Posterior cingulate gyrus (tissue), 11 donors: ENCODE data around the gene SEPTIN8.
A peak's percentile ranks its signal among the peaks of the same experiment; 100 is the strongest.

Experiments used
- DNase-seq, 10 donors: peaks; one replicate each; pipeline versions ENCODE4 v3.0.0 to v3.0.0-alpha.2; 2020 to 2021; ENCODE audit warnings: mixed read lengths in 3 of 10
- intact Hi-C: fragments of 100-400 bp; cut with DNase I; formaldehyde crosslinking; loops from one replicate; pipeline ENCODE4 v1.15.1; 2023

Gene SEPTIN8

DNA sequence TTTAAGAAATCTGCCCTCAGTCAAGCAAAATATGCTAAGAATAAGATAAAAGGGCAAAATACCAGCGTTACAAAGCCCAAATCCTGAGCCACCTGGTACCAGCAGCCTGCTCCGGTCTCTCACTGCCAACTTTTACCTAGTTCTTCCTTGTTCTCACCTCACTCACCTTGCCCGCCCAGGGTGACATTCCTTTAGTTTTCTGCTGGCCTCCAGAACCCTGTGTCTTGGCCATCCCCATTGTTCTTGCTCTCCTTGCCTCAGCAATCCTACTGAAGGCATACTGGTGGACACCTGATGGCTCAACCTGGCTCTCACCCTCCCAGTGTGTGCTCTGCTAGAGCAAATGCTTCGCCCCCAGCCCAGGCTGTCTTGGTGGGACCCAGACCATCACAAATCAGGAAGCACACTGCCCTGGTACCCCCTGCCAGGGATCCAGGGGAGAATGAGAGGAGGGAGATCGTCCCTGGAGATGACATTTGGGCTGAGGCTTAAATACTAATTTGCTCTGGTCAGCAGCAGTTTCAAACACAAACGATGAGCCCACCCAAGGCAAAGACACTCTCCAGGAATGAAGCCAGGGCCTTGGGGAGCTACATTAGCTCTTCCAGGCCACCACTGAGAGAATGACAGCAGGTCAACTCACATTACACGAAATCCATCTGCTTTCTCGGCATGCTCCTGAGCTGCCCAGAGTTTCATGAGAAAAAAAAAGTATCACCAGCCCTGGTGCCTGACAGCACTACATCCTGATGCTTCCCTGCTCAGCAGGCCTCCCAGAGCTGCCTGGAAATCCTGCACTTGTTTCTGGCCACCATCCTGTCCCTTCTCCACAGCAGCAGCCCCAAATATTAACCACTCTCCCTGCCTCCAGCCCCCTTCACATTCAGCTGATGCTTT, 12.2 kb upstream of the SEPTIN8 start:
- intact Hi-C loops, result no loop called here
- peak in 1 of 10 donors; percentile 55 for DNase-seq

DNA sequence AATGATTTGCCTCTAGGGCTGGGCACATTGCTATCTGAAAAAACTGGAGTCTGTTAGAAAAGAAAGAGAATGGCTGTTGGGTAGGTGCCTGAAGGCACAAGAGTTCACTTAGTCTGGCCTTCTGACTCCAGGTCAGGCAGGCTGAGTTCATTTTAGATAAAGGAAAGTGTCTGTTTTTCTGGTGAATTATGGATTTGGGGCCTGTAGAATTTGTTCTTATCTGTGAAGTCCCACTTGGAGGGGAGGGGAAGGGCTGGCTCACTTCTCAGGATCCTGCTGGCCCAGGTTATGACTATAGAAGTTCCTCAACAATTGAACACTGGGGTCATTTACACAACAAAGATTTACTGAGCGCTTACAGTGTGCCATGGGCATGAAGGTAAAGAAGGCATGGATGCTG, 11.5 kb upstream of the SEPTIN8 start:
- DNase-seq, result no peak
- intact Hi-C loops, result no loop called here

DNA sequence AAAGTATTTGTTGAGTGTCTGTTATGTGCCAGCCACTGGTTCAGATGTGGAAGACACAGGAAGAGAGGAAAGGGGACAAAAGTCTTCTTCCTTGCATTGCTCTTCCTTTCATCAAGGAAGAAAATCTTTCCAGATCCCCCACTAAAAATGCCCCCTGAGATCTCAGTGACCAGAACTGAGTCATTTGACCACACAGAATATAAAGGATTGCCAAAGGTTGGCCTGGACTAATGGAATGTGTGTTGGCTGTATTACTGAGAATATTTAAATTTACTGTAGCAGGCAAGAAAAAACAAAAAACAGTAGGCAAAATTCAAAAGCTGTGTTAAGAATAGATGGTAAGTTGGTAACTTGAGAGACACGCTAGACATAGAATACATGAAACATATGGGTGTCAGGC, 10.0 kb upstream of the SEPTIN8 start:
- intact Hi-C loops, result no loop called here
- DNase-seq, result no peak

DNA sequence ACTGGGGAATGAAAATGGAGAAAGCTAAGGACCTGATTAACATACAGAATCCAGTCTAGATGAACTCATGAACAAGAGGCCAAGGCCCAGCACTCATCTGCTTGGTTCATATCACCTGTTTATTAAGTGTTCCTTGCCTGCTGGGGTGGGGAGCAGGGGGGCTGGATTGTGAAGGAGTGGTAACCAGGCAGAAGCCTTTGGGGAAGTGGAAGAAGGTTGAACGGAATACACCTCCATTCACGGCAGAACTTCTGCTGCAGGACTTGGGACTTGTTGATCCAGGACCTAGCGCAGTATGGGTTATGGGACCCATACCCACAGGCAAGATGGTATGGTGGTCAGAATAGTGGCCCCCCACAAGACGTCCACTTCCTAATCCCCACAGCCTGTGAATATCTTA, 8.8 kb upstream of the SEPTIN8 start:
- intact Hi-C loops, result no loop called here
- no peak for DNase-seq

DNA sequence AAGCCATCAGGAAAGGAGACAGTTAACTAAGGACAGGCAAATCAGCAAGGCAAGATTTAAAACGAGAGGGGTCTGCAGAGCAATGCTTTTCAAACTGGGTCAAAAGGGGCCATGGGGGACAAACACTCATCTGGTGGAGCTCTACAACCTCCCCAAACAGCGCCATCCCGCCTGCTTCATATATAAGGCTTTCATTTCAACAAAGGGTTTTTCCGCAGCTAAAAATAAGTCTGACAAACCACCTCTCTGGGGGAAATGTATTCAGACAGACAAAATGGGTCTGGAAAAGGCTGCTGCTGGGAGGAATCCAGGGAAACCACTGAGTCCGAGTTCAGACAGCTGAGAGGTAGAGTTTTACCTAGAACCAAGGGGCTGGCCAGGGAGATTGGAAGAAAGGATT, 8.3 kb upstream of the SEPTIN8 start:
- peak in 1 of 10 donors; percentile 36 for DNase-seq
- intact Hi-C loops, result no loop called here

DNA sequence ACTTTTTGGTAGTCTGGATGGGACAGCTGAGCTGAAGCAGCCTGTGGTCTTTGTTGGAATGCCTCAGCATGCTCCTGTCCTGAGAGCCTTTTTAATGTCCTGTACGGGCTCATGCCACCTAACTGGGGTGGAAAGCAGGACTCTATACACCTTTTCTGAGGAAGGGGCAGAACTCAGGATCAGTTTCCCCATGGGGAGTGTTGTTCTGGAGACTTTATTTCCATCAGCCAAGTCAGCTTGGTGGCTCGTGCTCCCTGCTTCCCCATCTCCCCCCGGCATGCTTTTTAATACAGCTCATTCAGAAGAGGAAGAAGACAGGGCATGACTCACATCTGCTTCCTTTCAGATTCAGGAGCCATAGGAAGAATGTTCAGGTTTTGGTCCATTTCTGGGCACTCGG, 5.1 kb upstream of the SEPTIN8 start:
- DNase-seq, result peak in 1 of 10 donors; percentile 66
- intact Hi-C loops, result no loop called here

DNA sequence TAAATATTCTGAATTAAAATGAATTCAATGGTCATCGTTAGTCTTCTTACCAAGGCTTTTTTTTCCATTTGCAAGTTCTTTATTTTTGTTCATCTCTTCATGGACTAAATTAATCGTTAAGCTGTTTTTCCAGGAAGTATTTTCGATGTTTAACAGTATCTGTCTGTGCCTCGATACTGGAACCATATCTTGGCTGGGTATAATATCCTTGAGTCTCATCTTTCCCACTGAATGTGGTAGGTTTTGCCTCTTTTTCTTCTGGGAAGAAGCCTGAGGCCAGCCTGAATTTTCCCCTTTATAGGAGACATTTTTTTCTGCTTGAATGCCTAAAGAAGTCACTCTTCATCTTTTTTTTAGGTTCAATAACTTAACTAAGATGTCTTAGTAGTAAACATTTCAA, 4.0 kb upstream of the SEPTIN8 start:
- intact Hi-C loops, result no loop called here
- DNase-seq, result no peak

DNA sequence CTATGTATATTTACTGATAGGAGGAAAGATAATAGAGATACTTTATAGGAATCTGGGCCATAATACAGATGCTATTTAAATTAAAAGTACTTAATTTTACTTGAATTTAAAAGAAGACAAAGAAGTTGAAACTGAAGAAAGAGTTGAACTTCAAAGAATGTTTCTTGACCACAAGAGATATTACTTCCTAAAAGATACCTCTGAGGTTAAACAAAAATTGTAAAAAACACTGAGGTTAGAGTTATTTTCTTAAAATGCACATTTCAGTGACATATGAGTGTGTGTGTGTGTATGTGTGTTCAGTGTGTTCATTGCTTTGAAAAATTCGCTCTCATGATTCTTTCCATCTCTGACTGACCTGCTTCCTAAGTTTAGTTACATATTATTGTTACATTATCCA, 3.5 kb upstream of the SEPTIN8 start:
- intact Hi-C loops, result no loop called here

DNA sequence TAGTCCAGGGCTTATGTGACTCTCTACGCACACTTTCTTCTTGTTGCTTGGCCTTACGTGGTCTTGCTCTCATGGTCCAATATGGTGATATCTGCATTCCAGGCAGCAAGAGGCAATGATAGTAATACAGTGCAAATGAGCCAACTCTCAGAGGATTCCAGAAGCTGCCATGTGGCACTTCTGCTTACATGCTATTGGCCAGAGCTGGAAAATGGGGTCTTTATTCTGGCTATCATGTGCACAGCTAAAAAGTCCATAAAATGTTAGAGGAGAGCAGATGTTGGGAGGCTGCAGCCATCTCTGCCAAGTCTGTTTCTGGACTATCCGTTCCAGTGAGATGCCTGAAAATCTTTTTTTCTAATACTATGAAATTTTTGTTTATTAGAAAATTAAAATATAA, 2.9 kb upstream of the SEPTIN8 start:
- peak in 5 of 10 donors; percentile 43 to 85 (median 68) for DNase-seq
- intact Hi-C loops, result loop anchor here (5.0 kb wide), 1 partner anchor 32 kb away; the partner anchor contains the start of gene SOWAHA

More for the DNA sequence above, 3.5 kb upstream of the SEPTIN8 start:
- DNase-seq, result no peak

DNA sequence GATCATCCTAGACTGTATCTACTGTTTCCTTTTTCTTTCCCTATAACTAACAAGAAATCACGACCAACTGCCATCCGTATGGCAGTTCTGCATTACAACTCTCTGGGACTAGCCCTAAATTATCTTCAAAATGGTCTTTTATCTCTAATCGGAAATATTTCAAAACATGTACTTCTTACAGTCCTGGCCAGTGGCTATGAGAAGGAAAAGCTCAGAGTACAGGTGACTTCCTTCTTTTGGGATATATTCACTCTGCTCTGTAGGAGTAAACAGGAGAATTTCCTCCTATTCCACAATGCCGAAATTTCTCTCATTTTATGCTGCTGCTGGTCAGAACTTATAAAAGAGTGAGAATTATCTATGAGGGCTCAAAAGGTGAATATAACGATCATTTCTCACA, 1.8 kb upstream of the SEPTIN8 start:
- intact Hi-C loops, result loop anchor here (5.0 kb wide), 1 partner anchor 33 kb away; the partner anchor contains the start of gene SOWAHA
- DNase-seq, result no peak

DNA sequence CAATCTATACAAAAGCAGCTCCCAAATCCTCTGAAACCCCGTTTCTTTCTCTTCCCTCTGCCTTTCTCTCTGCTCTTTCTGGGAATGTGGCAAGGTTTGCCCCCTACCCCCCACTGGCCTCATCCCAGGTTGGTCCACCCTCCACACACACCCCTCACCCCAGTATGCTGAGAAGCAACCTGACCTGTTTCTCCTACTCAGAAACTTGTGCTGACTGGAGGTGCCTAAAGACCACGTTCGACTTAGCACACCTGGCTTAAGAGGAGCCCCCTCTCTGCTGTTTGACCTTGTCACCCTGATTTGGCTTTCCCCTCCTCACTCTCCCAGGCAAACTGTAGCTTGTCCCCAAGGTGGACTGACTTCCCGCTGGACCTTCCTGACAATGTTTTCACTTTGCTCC, 1.1 kb upstream of the SEPTIN8 start:
- peak in 1 of 10 donors; percentile 35 for DNase-seq
- intact Hi-C loops, result loop anchor here (5.0 kb wide), 1 partner anchor 34 kb away; the partner anchor contains the start of gene SOWAHA

DNA sequence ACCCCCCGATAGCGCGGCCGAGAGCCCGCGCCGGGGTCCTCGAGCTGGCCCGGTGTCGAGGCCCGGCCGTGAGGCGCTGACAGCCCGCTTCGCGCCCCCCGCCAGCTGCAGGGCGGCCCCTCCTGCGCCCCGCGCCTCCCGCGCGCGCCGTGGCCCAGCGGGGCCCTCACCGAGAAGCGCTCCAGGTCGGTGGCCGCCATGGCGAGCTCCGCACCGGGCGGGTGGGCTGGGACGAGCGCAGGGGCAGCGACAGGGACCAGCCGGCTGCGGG, 166 bp downstream of the SEPTIN8 start:
- no peak for DNase-seq
- intact Hi-C loops, result loop anchor here (5.0 kb wide), 1 partner anchor 35 kb away; the partner anchor contains the start of gene SOWAHA

DNA sequence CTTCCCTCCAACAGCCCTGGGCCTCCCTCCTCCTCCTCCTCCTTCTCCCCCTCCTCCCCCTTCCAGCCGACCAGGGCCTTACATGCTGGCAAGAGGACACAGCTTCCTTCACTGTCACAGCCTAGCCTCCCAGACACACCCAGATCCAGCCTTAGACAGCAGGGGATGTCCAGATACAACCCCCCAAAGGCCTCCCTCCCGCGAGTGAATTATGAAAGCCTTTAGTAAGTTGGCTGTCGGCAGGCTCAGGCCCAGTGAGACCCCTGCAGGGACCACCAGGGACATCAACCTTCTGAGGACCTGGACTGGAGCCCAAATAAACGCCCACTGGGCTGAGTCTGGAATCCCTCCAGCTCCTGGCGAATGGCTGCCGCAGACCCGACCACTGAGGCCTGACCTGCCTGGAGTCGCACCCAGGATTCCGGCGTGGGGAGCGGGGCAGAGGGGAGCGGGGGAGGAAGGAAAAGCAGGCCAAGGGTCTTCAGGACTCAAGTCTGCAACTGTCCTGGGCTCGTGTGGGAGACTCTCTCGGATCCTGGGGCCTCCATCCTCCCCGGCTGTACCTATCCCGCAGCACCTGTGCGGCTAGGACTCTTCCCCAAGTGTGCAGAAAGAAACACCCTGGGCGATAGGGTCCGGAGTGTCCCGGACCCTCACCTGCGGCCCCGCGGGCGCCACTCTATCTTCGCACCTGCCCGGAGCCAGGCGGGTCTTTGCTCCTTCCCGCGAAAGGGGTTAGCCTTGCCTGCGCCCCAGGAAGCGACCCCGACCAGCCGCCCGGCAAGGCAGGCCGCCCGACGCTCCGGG, 705 bp downstream of the SEPTIN8 start:
- peak in 8 of 10 donors; percentile 42 to 92 (median 60) for DNase-seq
- intact Hi-C loops, result loop anchor here (5.0 kb wide), 1 partner anchor 36 kb away; the partner anchor contains the start of gene SOWAHA

DNA sequence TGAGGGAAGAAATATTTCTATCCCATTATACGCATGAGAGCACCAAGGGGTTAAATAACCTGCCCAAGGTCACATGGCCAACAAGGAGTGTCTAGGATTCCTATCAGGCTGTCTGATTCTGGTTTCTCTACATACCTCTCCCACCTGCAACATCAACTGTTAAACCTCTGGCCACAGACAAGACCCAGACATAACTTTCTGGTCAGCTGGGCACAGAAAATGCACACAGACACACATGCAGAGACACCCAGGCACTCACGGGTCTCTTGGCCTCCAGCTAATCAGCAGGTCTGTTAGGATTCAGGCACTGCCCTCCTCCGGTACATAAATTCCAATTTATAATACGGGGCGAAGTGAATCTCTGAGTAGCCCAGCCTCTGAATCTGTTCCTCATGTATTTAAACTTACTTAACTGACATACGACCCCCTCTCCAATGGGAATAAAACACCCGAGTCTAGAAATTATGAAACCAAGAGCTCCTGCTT, 1.5 kb downstream of the SEPTIN8 start:
- intact Hi-C loops, result loop anchor here (5.0 kb wide), 1 partner anchor 37 kb away; the partner anchor contains the start of gene SOWAHA
- DNase-seq, result peak in 1 of 10 donors; percentile 69

DNA sequence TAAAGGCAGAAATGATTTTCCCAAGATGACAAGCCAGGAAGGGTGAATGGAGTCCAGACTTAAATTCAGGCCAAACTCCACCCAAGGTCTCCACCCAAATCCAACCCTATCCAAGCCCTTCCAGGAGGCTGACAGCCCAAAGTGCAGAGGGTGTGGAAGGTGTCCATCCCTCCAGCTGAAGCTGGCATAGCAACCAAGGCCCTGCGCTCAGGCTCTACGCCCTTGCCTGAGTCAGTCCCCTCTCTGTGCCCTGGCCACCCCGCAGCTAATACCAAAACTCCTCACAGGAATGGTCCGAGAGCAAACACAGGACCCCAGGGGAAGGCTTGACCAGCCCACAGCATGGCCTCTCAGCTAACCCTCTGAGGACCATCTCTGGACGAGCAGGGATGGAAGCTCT, 2.1 kb downstream of the SEPTIN8 start:
- intact Hi-C loops, result loop anchor here (5.0 kb wide), 1 partner anchor 37 kb away; the partner anchor contains the start of gene SOWAHA

DNA sequence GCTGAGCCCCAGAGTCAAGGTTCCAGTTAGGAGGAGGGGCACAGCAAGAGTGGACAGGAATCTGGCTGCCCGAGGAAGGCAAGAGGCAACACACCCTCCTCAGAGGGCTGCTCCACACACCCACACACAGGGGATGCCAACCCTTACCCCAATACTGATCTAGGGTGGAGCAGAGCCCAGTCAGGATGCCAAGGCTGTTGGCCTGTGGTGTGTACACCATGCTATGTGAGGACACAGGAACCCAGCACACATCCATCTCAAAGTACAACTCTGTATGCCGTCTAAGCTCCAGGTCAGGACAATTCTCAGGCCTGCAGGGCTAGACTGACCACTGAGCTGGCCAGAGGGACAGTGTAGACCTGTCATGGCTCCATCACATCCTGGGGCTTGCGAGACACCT, 2.6 kb downstream of the SEPTIN8 start:
- intact Hi-C loops, result no loop called here
- DNase-seq, result peak in 1 of 10 donors; percentile 68

More for the DNA sequence above, 2.1 kb downstream of the SEPTIN8 start:
- peak in 1 of 10 donors; percentile 70 for DNase-seq

DNA sequence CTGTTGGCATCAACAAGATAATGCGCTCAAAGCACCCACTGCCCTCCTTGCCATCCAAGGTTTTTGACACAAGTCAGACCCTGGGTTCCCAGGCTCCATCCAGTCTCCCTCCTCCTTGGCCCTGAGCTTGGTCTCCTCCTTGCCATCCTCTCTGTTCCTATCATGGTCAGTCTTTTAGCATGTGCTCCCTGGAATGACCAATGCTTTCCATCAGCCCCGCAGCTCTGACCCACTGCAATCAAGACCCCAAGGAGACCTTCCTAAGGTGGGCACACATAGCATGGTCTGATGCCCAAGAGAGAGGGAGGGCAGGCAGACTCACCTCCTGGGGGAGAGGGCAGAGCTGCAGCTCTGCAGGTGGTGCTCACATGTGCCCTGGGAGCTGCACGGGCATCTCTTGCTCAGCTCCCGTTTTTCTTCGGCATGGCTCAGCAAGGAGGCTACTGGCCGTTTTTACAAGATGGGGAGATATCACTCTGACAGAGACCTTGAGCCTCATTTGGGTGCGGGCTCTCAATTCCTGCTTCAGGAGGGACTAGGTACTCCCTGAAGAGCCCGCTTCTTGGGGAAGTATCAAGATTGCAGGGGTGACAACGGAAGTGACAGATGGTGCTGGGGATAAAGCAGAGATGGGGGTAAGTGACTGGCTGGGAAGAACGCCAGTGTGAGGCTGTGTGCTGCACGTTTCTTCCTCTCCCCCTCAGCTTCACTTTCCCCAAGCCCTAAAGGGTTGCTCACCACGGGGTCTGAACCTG, 3.3 kb downstream of the SEPTIN8 start:
- intact Hi-C loops, result no loop called here
- DNase-seq, result peak in 1 of 10 donors; percentile 86

DNA sequence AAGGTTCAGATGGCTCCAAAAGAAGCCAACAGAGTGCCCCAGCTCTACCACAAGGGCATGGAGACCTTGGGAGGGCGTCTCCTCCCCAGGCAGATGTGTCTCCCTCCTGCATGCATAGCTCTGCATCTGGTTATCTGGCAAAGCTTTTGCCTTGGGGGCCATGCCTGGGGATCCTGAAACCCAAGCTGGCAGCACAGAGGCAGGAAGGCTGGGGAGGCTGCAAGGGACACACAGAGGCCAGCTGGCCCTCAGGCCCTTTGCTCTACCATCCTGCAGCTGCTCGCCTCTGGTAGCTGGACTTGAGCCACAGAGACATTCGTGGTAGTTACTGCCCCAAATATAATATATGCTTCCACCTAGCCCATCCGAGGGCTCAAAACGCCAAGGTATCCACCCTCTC, 3.9 kb downstream of the SEPTIN8 start:
- DNase-seq, result peak in 3 of 10 donors; percentile 46 to 88 (median 68)
- intact Hi-C loops, result no loop called here

DNA sequence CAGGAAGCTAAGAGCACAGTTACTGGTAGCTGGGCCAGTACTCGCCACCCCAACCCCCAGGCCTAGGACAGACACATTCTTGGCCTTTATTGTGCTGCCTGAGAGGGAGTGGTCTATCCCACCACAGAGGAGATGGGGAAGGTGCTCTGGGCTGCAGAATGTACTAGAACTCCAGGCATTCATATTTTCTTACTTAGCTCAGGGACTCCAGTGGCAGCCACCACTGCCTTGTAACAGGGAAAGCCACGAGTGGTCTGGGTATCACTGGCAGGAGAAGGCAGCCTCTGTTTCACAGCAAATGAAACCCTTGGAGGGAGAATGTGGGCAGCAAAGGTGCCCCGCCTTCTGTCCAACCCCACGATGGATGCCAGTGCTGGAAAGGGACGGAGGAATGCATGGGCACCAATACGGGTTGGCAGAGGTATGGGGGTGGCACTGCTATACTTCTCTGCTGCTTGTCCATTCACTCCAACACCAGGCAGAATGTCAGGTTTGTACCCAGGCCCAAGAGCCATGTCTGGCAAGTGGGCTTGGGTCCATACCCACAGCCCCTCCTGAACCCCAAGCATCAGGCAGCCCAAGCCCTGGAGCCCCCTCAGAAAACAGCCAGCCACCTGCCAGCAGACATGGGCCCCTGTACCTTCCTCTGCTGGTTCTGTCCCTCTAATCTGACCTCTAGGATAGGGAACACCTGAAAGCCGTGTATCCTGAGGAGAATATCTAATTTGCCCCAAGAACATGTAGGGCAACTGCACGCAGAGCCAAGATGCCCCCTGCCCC, 4.6 kb downstream of the SEPTIN8 start:
- peak in 2 of 10 donors; percentile 65 to 82 for DNase-seq
- intact Hi-C loops, result no loop called here
